Spinal cord (tissue), 10 donors: ENCODE results near the gene TPSD1. TPM values are rescaled to one million over a fixed set of nuclear protein-coding genes. Genes with fewer than 3 reads are reported as not detected.
"Not testable (repeated sequence)": the region's sequence is repeated elsewhere in the genome, so short reads cannot be mapped to it uniquely, and the experiment has no call there.

Source experiments
- DNase-seq, 6 donors: peaks; one replicate each; pipeline versions ENCODE4 v3.0.0 to v3.0.0-alpha.2; 2013 to 2015; ENCODE audit warnings: low spot score in 6 of 6, low read depth in 4 of 6
- H3K27ac ChIP-seq: one replicate; pipeline ENCODE4 v1.5.1; 2013; ENCODE audit warnings: low read depth, low read length, control low read depth
- H3K27me3 ChIP-seq: one replicate; pipeline ENCODE4 v1.6.1; 2013; ENCODE audit warnings: low read length; ENCODE audit not compliant: control insufficient read depth, insufficient read depth
- H3K36me3 ChIP-seq: one replicate; pipeline ENCODE4 v1.6.1; 2013; ENCODE audit warnings: low read length; ENCODE audit not compliant: control insufficient read depth, insufficient read depth
- H3K4me1 ChIP-seq: one replicate; pipeline ENCODE4 v1.6.1; 2013; ENCODE audit warnings: low read length; ENCODE audit not compliant: control insufficient read depth, insufficient read depth
- H3K4me3 ChIP-seq: one replicate; pipeline ENCODE4 v1.5.1; 2013; ENCODE audit warnings: low read depth, low read length, control low read depth
- H3K9me3 ChIP-seq: one replicate; pipeline ENCODE4 v1.6.1; 2013; ENCODE audit warnings: low read length; ENCODE audit not compliant: control insufficient read depth, insufficient read depth
- WGBS: methylation state at CpG from one replicate; pipeline ENCODE4 v1.1.5; 2013; ENCODE audit warnings: missing lambda C conversion rate; ENCODE audit not compliant: insufficient coverage; 5-methylcytosine and 5-hydroxymethylcytosine counted together
- polyA plus RNA-seq, 2 donors: library from polyadenylated mRNA; unstranded; fragments of 120-200 nt; gene quantifications; one replicate each; pipeline ENCODE4 v1.2.1, GENCODE V29; 2013; ENCODE audit not compliant: insufficient read length in 2 of 2
- total RNA-seq, 2 donors: library from RNA; depleted of rRNA in 1 of 2; stranded (reverse); fragments of 120-200 nt in 1 of 2; fragments of >200 nt in 1 of 2; gene quantifications; one replicate each; pipeline versions ENCODE4 v1.2.3 to v1.2.4, GENCODE V29; 2013 to 2014
- donor health status: healthy.

TPSD1 gene
- total and polyA plus RNA-seq, 4 donors = not detected

- Histone ChIP-seq H3K4me1 (peaks cover 4% of the 10 kb centered on the region), H3K27ac (no peak overlapping the region), H3K9me3 (no peaks in the 10 kb centered on the region), H3K4me3 (no peak overlapping the region), H3K36me3 (no peaks in the 10 kb centered on the region), H3K27me3 (peaks cover 45% of the 10 kb centered on the region)
- 9% methylated on average over 41 of the region's 47 CpGs for WGBS
- DNase-seq = no peak
Observed at GRCh38 chr16:1261131-1261892, 5.4 kb downstream of the TPSD1 start.

GRCh38 chr16:1262210-1262845 is 6.5 kb downstream of the TPSD1 start:
- no peak overlapping the region for H3K27ac ChIP-seq
- 89% methylated on average over 28 of the region's 32 CpGs for WGBS
- no peaks in the 10 kb centered on the region for H3K36me3 ChIP-seq
- H3K27me3 ChIP-seq = peaks cover 45% of the 10 kb centered on the region
- no peak overlapping the region for H3K4me3 ChIP-seq
- DNase-seq = no peak
- H3K4me1 ChIP-seq = peaks cover 4% of the 10 kb centered on the region
- no peaks in the 10 kb centered on the region for H3K9me3 ChIP-seq

GRCh38 chr16:1262846-1263221 is 7.0 kb downstream of the TPSD1 start:
- Histone ChIP-seq H3K4me3 (no peak overlapping the region), H3K27me3 (peaks cover 45% of the 10 kb centered on the region), H3K4me1 (peaks cover 4% of the 10 kb centered on the region), H3K27ac (no peak overlapping the region), H3K36me3 (no peaks in the 10 kb centered on the region), H3K9me3 (no peaks in the 10 kb centered on the region)
- no peak for DNase-seq
- WGBS = 80% methylated on average over 9 of the region's 9 CpGs

GRCh38 chr16:1263591-1264344 is 7.9 kb downstream of the TPSD1 start:
- DNase-seq = no peak
- H3K9me3 ChIP-seq = no peaks in the 10 kb centered on the region
- H3K4me1 ChIP-seq = peaks cover 4% of the 10 kb centered on the region
- no peak overlapping the region for H3K4me3 ChIP-seq
- 79% methylated on average over 15 of the region's 15 CpGs for WGBS
- H3K27ac ChIP-seq = no peak overlapping the region
- peaks cover 44% of the 10 kb centered on the region for H3K27me3 ChIP-seq
- no peaks in the 10 kb centered on the region for H3K36me3 ChIP-seq

- H3K36me3 ChIP-seq = no peaks in the 10 kb centered on the region
- H3K27me3 ChIP-seq = peaks cover 37% of the 10 kb centered on the region
- H3K4me3 ChIP-seq = no peak overlapping the region
- 91% methylated on average over 13 of the region's 16 CpGs for WGBS
- no peak overlapping the region for H3K27ac ChIP-seq
- H3K9me3 ChIP-seq = no peaks in the 10 kb centered on the region
- H3K4me1 ChIP-seq = no peaks in the 10 kb centered on the region
- DNase-seq = no peak
Observed at GRCh38 chr16:1264345-1265089, 8.6 kb downstream of the TPSD1 start.

- Histone ChIP-seq H3K9me3 (no peaks in the 10 kb centered on the region), H3K27ac (no peak overlapping the region), H3K4me3 (no peak overlapping the region), H3K36me3 (no peaks in the 10 kb centered on the region), H3K4me1 (no peaks in the 10 kb centered on the region), H3K27me3 (peaks cover 30% of the 10 kb centered on the region)
- DNase-seq = no peak
- WGBS = 77% methylated on average over 12 of the region's 13 CpGs
Observed at GRCh38 chr16:1265090-1265630, 9.3 kb downstream of the TPSD1 start.

- no peak for DNase-seq
- H3K27ac ChIP-seq = no peak overlapping the region
- no peaks in the 10 kb centered on the region for H3K36me3 ChIP-seq
- H3K9me3 ChIP-seq = no peaks in the 10 kb centered on the region
- H3K4me1 ChIP-seq = peaks cover 1% of the 10 kb centered on the region
- no peak overlapping the region for H3K4me3 ChIP-seq
- peaks cover 24% of the 10 kb centered on the region for H3K27me3 ChIP-seq
- WGBS = 84% methylated on average over 19 of the region's 19 CpGs
Observed at GRCh38 chr16:1265826-1266225, 10.0 kb downstream of the TPSD1 start.

GRCh38 chr16:1269418-1269817 is 13.5 kb downstream of the TPSD1 start:
- H3K36me3 ChIP-seq, H3K9me3 ChIP-seq, H3K27ac ChIP-seq, H3K27me3 ChIP-seq, H3K4me3 ChIP-seq, DNase-seq: not testable (repeated sequence)
- H3K4me1 ChIP-seq = peaks cover 18% of the 10 kb centered on the region
- 89% methylated on average over 6 of the region's 7 CpGs for WGBS

GRCh38 chr16:1271380-1271723 is 15.5 kb downstream of the TPSD1 start:
- no peaks in the 10 kb centered on the region for H3K36me3 ChIP-seq
- no peak overlapping the region for H3K27ac ChIP-seq
- no peak overlapping the region for H3K4me3 ChIP-seq
- WGBS = 79% methylated on average over 12 of the region's 12 CpGs
- H3K27me3 ChIP-seq = no peaks in the 10 kb centered on the region
- H3K9me3 ChIP-seq = no peaks in the 10 kb centered on the region
- DNase-seq = no peak
- H3K4me1 ChIP-seq = peaks cover 18% of the 10 kb centered on the region
